SHP77 (cell line): ENCODE measurements around the gene JSRP1.

Experiments used
- DNase-seq, 2 experiments: peaks; one replicate each; lab custom pipeline; 2025; lab: John Stamatoyannopoulos, UW

Gene JSRP1

DNA sequence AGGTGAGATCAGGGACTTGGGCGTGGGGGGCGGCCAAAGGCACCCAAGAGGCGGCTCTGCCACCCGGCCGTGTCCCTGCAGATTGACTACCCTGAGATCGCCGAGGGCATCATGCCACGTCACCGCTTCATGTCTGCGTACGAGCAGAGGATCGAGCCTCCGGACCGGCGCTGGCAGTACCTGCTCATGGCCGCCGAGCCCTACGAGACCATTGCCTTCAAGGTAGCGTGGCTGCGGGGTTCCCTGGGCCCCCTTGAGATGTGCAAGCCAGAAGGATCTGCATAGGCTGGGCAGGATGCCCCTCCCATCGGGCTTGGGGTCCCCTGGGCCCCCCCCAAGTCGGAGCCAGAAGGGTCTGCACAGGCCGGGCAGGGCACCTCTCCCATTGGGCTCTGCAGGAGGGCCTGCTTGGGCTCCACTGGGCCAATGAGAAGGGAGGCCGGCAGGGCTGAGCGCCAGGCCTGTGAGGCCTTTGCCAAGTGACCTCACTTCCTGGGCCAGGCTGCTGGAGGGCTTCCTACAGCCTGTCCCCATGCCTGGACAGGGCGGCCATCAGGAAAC, 9.3 kb downstream of the JSRP1 start:
- DNase-seq, result no peak

DNA sequence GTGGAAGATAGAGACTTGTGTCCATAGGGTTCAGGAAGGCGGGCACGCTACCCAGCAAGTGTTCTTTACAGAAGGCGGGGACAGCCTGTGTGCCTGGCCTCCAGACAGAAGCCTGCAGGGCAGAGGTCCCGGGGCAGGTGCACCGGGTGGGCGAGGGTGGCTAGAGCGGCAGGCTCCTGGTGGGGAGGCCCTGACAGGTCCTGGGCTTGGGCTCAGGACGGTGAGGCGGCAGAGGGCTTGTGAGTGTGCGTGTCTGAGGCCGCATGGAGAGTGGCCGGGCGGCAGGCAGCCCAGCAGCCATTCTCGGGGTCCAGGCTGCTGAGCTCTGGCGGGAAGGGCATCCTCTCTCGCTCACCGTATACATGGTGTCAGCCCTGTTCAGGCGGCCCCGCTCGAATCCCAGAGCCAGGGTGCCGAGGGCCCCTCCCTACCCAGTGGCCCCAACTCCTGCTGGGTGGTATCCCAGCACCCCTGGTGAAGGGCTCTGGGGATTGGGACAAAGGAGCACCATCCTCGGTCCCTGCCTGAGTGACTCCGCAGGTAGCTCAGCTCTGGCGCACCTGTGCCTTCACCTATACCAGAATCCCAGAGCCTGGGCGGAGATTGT, 10.1 kb downstream of the JSRP1 start:
- DNase-seq, result no peak

DNA sequence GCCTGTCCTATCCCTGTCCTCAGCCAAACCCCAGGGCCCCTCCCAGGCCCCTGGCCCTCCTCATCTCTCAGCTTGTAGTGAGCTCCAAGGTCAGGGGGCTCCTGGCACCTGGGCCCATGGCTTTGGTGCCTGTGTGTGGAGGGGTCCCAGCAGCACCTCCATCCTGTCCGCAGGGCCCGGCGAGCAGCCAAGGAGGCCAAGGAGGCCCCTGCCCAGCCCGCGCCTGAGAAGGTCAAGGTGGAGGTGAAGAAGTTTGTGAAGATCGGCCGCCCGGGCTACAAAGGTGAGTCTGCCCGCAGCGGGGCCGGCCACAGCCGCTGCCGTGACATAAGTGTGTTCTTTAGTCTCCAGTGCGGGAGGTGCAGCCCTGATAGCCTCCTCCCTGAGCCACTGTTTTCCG, 10.9 kb downstream of the JSRP1 start:
- DNase-seq, result no peak

DNA sequence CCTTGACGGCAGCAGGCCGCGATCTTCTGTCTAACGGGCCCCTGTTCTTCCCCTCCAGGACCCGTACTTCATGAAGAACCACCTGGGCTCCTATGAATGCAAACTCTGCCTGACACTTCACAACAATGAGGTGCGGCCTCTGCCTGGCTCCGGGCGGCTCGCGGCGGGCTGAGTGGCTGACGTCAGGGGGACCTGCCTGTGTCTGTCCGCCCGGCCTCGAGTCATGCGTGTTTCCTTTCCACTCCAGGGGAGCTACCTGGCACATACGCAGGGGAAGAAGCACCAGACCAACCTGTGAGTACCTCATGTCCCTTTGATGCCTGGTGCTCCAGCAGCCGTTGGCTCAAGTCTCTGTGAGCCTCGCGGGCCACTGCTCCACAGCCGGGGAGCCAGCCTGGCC, 11.7 kb downstream of the JSRP1 start:
- DNase-seq, result no peak

DNA sequence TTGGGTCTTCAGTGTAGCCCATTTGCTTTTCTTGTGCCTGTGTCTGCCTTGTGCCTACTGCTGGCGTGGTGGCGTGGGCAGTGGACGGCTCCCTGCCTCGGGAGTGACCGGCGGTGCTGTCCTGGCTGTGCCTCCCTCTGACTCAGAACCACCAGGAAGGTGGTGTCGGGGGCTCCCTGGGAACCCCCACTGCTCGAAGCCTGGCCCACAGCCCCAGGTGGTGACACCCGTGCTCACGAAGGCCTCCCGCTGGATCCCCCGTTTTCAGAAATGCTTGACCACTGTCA, 12.1 kb downstream of the JSRP1 start:
- DNase-seq, result no peak

DNA sequence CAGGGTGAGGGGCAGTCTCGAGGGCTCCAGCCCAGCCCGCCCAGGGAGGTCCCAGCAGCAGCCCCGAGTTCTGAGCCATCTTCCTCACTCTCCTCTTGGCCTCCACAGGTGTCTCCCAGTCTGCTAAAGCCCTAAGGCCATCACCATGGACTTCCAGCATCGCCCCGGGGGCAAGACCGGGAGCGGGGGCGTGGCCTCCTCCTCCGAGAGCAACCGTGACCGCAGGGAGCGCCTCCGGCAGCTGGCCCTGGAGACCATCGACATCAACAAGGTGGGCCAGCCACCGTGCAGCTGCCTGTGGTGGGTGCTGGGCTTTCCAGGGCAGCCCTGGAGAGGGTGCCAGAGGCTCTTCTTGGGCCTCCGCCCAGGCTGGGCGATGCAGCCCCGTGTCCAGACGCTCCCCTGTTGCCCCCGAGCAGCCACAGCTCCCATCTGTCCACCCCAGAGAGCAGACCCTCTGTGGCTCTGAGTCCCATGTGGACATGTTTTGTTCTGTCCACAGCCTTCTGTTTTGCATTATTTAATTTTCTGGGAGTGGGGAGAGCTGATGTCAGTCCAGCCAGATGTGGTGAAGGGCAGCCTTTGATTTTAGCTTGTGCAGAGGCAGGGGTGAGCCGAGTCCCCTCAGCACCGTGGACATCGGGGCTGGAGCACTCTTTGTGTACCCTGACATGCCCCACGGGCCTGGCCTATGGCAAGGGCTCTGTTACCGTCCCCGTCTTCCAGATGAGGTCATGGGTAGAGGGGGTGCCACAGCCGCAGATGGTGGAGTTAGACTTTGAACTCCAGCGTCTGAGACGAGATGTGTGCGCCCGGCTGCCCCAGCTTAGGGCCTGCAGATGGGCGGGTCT, 12.7 kb downstream of the JSRP1 start:
- no peak for DNase-seq

DNA sequence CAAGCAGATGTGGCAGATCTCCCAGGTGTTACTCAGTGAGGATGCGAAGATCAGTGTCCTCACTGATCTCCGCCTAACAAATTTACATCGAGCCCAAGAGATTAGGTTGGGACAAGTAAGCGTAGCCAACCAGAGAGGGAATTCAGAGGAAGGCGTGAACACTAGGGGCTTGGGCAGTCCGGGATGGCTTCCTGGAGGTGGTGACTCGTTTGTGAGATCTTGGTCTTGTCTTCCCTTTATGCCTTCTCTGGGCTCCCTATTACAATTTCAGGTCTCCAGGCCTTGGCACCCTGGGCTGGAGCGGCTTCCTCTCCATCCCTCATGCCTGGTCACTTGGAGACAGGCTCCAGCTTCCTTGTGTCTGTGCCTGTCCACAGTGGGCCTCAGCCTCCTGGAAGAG, 13.4 kb downstream of the JSRP1 start:
- no peak for DNase-seq

DNA sequence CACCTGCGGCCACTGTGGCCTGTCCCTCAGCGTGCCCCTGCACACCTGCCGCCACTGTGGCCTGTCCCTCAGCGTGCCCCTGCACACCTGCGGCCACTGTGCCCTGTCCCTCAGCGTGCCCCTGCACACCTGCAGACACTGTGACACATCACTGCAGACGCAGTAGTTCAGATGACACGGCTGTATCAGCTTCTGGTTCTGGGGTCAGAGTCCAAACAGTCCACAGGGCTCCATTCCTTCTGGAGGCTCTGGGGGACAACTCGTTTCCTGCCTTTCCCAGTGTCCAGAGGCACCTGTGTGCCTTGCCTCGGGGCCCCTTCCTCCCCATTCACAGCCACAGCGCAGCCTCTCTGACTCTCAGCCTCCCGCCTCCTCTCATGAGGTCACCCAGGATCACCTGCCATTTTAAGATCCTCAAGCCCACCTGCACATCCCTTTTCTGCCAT, 14.1 kb downstream of the JSRP1 start:
- DNase-seq, result no peak

DNA sequence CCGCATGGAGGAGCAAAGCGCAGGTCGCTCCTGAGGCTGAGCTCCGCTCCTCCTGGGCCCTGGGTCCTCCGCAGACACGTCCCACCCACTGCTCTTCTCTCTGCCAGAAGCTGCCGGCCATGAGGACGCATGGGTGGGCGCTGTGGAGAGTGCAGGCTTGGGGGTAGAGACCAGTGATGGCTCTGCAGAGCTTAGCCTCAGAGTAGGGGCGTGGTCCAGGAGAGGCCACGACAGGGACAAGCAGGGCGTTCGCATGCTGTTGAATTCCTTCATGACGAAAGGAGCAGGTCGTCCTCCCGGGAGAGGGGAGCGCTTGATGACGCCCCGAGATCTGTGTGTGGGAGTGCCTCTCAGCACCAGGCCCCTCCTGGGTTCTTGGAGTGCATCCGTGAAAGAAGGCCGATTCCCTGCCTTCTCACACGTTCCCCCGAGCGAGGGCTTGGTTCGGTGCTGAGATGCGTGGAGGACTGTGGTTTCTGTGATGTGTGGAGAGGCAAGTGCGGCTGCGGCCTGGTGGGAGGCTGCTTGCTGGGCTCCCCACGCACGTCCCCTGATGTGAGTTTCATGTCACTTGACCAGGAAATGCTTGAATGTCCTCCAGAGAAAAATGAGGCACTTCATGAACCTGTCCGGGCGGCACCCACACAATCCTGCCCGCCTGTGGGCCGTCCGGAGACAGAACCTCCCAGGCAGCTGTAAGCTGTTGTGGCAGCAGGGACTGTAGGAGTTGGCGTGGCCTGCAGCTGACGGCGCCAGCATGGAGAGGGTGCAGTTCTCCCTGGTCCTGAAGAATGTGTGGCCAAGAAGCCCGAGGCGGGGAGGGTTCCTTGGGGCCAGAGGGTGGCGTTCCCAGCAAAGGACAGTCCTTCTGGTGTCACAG, 15.1 kb downstream of the JSRP1 start:
- no peak for DNase-seq

DNA sequence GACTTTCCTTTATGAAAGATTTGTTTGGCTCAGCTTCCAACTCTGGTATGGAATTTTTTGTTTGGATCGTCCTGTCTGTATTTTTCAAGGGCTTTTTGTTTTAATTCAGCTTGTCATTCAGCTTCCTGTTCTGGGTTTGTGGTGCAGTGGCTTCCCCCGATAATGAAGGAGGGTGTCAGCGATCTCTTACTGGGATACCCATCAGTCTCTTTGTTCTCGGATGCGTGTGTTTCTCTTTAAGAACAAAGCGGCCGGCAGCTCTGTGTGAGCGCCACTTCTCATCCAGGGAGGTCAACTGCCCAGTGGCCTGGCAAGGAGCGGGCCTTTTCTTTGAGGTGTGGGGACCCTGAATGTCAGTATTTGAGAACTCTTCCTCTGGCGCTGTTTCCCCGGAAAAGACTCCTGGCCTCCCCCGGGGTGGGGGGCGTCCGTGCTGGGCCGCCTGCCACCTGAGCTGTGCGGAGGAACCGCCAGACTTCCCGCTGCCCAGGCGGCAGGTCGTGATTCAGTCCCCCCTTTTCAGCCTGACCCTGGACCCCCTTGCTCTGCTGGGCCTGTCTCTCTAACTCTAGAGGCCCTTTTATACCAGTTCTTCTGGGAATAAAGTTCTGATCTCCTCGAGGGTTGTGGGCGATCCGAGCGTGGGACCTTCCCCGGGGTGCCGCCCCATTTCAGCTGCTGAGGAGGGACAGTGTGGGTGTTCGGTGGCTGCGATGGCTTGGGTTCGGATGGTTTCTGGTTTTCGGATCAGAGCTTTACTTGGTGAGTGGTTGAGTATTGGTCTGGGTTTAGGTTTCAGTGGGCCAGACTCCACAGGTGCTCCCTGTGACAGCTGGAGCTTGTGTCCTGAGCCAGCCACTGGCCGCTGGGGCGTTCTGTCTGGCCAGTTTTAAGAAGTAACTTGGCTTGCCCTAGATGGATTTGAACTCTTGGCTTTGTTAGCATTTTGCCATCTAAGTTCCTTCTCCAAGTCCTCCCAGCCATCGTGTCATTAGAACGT, 16.1 kb downstream of the JSRP1 start:
- DNase-seq, result no peak

DNA sequence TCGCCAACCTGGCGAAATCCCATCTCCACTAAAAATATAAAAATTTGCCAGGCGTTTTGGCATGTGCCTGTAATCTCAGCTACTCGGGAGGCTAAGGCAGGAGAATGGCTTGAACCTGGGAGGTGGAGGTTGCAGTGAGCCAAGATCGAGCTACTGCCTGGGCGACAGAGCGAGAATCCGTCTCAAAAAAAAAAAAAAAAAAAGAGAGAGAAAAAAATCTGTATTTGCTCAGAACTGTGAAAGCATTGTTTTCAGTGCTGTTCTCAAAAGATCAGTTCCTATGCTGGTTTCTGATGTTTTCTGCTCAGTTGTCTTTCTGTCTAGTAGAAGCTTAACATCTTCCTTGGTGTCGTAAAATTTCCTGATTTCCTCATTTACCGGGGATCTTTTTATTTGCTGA, 17.0 kb downstream of the JSRP1 start:
- no peak for DNase-seq

DNA sequence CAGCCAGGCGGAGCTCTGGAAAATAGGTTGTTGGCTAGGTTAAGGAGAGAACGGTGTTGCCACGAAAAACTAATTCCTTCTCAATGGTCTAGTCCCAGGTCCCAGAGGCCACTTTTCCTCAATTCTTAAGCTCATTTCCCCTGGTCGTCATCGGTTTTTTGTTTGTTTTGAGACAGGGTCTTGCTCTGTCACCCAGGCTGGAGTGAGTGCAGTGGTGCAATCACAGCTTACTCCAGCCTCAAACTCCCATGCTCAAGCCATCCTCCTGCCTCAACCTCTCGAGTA, 18.4 kb downstream of the JSRP1 start:
- no peak for DNase-seq

DNA sequence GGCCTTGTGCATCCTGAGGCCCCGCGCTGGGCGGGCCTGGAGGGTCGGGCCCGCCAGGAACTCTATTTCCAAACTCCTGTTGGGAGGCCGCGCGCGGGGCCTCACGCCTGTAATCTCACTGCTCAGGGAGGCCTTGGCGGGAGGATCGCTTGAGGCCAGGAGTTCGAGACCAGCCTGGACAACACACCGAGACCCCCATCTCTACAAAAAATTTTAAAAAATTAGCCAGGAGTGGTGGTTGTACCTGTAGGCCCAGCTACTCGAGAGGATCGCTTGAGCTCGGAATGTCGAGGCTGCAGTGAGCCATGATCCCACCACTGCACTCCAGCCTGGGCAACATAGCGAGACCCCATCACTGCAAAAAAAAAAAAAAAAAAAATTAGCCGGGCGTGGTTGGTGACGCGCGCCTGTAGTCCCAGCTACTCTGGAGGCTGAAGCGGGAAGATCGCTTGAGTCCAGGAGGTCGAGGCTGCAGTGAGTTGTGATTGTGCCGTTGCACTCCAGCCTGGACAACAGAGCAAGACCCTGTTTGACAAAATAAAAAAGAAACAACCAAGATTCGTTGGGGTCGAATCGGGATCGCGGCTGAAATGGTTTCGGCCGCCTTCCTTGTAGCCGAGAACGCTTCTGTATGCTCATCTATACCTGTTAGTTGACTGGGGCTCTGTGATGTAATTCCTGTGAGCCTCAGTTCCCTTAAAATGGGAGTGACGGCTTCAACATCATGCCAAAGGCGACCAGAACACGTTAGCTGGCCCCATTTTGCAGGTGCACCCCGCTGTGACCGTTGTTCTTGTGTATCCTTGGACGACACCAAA, 19.0 kb downstream of the JSRP1 start:
- no peak for DNase-seq

DNA sequence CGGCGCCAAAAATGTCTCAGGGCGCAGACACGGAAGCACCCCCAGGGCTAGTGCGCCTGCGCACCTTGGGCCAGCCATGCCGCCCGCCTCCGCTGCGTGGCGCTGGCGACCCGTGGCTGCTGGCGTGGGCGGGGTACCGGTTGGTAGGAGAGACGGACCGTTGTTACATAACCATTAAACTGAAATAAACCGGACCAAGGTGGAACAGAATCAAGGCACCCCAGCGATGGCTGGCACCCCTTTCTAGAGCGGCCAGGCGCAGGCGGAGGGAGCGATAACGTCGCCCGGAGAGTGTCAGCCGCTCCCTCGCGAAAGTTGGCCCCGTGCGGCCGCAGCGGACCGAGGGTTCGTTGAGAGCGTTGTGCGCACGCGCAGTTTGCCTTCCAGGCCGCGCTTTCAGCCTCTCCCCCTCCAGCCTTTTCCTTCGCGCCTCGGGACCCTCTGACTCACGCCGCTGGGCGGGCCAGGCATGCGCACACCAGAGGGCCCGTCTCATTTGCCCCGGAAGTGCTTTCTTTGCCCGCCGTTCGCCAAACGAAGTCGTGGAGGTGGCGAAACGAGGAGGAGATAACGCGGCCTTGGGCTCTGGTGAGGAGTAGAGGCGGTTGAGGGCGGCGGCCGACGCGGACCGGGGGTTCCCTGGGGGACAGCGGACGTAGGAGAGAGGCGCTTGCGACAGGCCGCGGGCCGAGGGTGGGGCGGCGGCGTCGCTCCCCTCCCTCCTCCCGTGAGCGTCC, 19.7 kb downstream of the JSRP1 start, which contains the start of the genes PLEKHJ1 and SF3A2:
TSS of gene PLEKHJ1 (minus strand) at position 16 of the 737 bp plus-strand sequence. CDS start 81 bp downstream, outside the sequence.
TSS of gene SF3A2 (plus strand) at position 511 of the 737 bp plus-strand sequence. CDS start 6,595 bp downstream, outside the sequence.
- DNase-seq, result peak; percentile 93 to 96

DNA sequence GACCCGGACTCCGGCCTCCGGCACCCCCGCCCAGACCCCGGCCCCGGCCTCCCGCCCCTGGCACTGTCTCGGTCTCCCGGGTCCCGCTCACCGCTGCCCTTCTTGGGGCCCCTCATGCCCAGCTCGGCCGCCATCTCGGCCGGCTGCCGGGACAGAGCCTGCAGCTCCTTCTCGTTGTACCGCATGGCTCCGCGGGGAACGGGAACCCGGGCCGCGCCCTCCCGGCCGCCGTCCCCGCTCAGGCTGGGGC, 20.2 kb downstream of the JSRP1 start:
- DNase-seq, result no peak

DNA sequence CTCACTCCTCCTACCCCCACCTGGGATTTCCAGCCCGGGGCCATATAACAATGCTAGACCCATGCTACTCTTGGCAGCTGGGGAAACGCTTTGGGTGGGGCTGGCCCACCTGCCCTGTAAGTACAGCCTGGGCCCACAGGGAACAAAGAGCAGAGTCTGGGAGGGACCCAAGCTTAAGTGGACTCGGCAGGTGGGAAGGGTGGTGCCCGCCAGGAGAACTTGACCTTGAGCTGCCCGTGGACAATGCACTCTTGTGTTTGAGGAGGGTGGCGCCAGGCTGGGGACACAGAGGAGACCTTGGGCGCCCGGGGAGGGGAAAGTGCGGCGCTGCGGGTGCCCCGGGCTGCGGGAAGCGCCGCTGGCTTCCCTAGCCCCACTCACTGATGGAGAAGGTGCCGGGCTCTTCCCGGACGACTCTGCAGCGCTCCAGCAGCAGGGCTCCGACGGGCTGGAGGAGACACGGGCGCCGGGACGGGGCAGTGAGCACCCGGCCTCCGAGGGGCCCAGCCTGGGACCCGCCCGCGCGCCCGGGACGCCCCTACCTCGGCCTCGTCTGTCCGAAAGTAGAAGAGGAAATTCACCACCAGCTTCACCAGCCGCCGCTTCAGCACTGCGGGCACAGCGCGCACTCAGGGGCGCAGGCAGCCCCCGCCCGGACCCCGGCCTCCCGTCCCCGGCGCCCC, 20.7 kb downstream of the JSRP1 start:
- peak; percentile 69 to 75 for DNase-seq

DNA sequence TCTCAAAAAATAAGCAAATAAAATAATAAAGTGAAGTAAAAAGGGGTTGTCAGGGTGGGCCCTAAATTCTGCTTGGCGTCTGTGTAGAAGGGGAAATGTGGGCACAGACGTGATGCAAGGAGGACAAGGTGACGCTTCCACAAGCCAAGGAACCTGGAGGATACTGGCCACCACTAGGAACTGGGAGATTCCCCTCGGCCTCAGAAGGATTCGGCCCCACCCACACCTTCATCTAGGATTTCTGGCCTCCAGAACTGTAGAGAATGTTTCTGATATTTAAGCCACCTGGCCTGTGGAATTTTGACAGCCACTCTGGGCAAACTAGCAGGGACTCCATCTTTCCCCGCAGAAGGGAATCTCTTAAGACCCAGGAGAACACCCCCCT, 21.2 kb downstream of the JSRP1 start:
- no peak for DNase-seq

DNA sequence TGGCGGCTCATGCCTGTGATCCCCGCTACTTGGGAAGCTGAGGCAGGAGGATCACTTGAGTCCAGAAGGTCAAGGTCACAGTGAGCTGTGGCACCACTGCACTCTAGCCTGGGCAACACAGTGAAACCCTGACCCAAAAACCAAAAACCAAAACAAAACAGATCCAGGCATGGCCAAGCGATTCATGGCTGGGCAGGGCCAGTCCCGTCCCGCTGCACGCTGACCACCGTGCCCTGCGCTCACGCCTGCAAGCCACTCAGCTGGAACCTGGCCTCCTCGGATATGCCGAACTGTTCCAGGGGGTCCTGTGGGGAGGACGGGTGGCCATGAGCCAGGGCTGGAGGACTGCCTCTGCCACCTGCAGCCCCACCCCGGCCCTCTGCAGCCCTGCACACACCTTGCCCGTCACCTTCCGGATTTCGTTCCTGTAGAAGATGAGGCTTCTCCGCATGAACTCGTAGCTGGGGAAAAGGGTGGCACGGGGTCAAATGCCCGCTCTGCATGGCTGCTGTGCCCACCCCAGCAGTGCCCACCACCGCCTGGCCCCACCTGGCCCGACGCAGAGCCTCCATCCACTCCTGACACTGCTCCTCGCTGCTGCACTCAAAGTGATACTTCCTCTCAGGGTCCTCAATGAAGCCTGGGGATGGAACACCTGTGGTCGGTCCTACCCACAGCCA, 22.5 kb downstream of the JSRP1 start:
- no peak for DNase-seq
